IMR-90 (cell line): ENCODE measurements around the gene ATXN1L.

ENCODE experiments used
- FOS ChIP-seq: fragments of 150-350 bp; IDR thresholded peaks from 2 replicates; pipeline ENCODE4 v1.6.1; 2016; ENCODE audit warnings: low read depth, low read length
- POLR2A ChIP-seq: IDR thresholded peaks from 2 replicates; pipeline ENCODE4 v1.6.1; 2012; ENCODE audit warnings: mild to moderate bottlenecking, low read depth, low read length
- RAD21 ChIP-seq: IDR thresholded peaks from 2 replicates; pipeline ENCODE4 v1.6.1; 2012; ENCODE audit warnings: low read length, improper control_type of control experiment
- TF ChIP-seq, protein P1 (sequence below): conservative IDR thresholded peaks from 2 replicates; pipeline ENCODE4 v1.5.1; 2012; ENCODE audit warnings: mild to moderate bottlenecking, low read depth, low read length, improper control_type of control experiment
- TF ChIP-seq, protein P2 (sequence below): fragments of 150-350 bp; IDR thresholded peaks from 2 replicates; pipeline ENCODE4 v1.6.1; 2017; ENCODE audit warnings: mild to moderate bottlenecking, antibody characterized with exemption, low read length, low read depth
- TF ChIP-seq, protein P3 (sequence below): fragments of 150-350 bp; IDR thresholded peaks from 2 replicates; pipeline ENCODE4 v1.6.1; 2016; ENCODE audit warnings: low read depth, mild to moderate bottlenecking, low read length, moderate library complexity, borderline replicate concordance

DNA sequence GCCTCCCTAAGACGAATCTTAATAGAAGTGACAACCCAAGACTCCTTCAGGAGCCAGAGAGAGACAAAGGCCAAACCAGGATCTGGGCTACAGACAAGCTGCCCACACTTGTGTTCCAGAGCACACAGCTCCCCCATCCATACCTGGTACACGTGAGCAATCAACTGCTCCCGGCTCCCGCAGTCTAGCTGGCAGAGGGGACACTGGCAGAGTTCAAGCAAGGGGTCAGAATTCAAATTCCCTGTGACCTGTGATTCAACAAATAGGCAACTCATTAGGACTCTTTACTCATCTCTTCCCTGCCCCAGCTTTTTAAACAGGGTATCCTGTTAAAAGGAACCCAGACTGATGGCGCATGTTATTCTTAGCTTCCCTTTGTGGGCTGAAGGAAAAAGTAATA is 18.2 kb downstream of the ATXN1L start:
- TF ChIP-seq, protein P1, sequence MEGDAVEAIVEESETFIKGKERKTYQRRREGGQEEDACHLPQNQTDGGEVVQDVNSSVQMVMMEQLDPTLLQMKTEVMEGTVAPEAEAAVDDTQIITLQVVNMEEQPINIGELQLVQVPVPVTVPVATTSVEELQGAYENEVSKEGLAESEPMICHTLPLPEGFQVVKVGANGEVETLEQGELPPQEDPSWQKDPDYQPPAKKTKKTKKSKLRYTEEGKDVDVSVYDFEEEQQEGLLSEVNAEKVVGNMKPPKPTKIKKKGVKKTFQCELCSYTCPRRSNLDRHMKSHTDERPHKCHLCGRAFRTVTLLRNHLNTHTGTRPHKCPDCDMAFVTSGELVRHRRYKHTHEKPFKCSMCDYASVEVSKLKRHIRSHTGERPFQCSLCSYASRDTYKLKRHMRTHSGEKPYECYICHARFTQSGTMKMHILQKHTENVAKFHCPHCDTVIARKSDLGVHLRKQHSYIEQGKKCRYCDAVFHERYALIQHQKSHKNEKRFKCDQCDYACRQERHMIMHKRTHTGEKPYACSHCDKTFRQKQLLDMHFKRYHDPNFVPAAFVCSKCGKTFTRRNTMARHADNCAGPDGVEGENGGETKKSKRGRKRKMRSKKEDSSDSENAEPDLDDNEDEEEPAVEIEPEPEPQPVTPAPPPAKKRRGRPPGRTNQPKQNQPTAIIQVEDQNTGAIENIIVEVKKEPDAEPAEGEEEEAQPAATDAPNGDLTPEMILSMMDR = no peak
- TF ChIP-seq RAD21 (no peak), POLR2A (no peak), FOS (no peak)
- TF ChIP-seq, protein P2, sequence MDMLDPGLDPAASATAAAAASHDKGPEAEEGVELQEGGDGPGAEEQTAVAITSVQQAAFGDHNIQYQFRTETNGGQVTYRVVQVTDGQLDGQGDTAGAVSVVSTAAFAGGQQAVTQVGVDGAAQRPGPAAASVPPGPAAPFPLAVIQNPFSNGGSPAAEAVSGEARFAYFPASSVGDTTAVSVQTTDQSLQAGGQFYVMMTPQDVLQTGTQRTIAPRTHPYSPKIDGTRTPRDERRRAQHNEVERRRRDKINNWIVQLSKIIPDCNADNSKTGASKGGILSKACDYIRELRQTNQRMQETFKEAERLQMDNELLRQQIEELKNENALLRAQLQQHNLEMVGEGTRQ = no peak
- TF ChIP-seq, protein P3, sequence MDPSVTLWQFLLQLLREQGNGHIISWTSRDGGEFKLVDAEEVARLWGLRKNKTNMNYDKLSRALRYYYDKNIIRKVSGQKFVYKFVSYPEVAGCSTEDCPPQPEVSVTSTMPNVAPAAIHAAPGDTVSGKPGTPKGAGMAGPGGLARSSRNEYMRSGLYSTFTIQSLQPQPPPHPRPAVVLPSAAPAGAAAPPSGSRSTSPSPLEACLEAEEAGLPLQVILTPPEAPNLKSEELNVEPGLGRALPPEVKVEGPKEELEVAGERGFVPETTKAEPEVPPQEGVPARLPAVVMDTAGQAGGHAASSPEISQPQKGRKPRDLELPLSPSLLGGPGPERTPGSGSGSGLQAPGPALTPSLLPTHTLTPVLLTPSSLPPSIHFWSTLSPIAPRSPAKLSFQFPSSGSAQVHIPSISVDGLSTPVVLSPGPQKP = no peak
